ENCODE results near the gene NIPA2.

NIPA2 gene

GRCh38 chr15:22839046-22839695 is 705 bp downstream of the NIPA2 start:
- no peak for DNase-seq

- no peak for DNase-seq
Observed at GRCh38 chr15:22844421-22845288, 6.2 kb downstream of the NIPA2 start.

GRCh38 chr15:22845289-22845900 is 6.9 kb downstream of the NIPA2 start:
- no peak for DNase-seq

GRCh38 chr15:22846073-22846472 is 7.6 kb downstream of the NIPA2 start:
- DNase-seq: no peak

GRCh38 chr15:22850055-22850454 is 11.6 kb downstream of the NIPA2 start:
- DNase-seq: no peak

GRCh38 chr15:22851513-22851912 is 13.0 kb downstream of the NIPA2 start:
- DNase-seq: no peak

- DNase-seq: no peak
Observed at GRCh38 chr15:22855791-22856190, 17.3 kb downstream of the NIPA2 start.

GRCh38 chr15:22856659-22857058 is 18.2 kb downstream of the NIPA2 start:
- no peak for DNase-seq

GRCh38 chr15:22861161-22861560 is 22.7 kb downstream of the NIPA2 start:
- DNase-seq: no peak

- no peak for DNase-seq
Observed at GRCh38 chr15:22863356-22863755, 24.9 kb downstream of the NIPA2 start.

- no peak for DNase-seq
Observed at GRCh38 chr15:22866079-22866478, 27.6 kb downstream of the NIPA2 start.

- no peak for DNase-seq
Observed at GRCh38 chr15:22867886-22868285, 29.4 kb downstream of the NIPA2 start.

GRCh38 chr15:22868495-22868894 is 30.0 kb downstream of the NIPA2 start:
- DNase-seq: no peak

GRCh38 chr15:22868928-22869327 is 30.5 kb downstream of the NIPA2 start:
- no peak for DNase-seq

GRCh38 chr15:22869856-22870255 is 31.4 kb downstream of the NIPA2 start:
- no peak for DNase-seq

- DNase-seq: no peak
Observed at GRCh38 chr15:22870865-22871264, 32.4 kb downstream of the NIPA2 start.

GRCh38 chr15:22871481-22872086 is 33.1 kb downstream of the NIPA2 start:
- no peak for DNase-seq

- no peak for DNase-seq
Observed at GRCh38 chr15:22872936-22873701, 34.7 kb downstream of the NIPA2 start.

GRCh38 chr15:22873841-22874240 is 35.4 kb downstream of the NIPA2 start:
- no peak for DNase-seq

- DNase-seq: no peak
Observed at GRCh38 chr15:22874256-22874655, 35.8 kb downstream of the NIPA2 start.

GRCh38 chr15:22874966-22875365 is 36.5 kb downstream of the NIPA2 start:
- no peak for DNase-seq

GRCh38 chr15:22877117-22877516 is 38.7 kb downstream of the NIPA2 start:
- no peak for DNase-seq

- no peak for DNase-seq
Observed at GRCh38 chr15:22877607-22878006, 39.1 kb downstream of the NIPA2 start.
